GM03348 (cell line): ENCODE results near the gene GAPDH.

Experiments
- DNase-seq: peaks from one replicate; pipeline ENCODE4 v3.0.0; 2012; ENCODE audit warnings: low spot score

The GAPDH gene

GRCh38 chr12:6529291-6529737 lies 5.0 kb upstream of the GAPDH start:
- DNase-seq: no peak

- DNase-seq: no peak
These were observed 3.6 kb upstream of the GAPDH start for GRCh38 chr12:6530576-6531260.

GRCh38 chr12:6532051-6532926 lies 2.0 kb upstream of the GAPDH start:
- peak; percentile 91 for DNase-seq

- peak; percentile 80 for DNase-seq
These were observed 1.2 kb upstream of the GAPDH start for GRCh38 chr12:6532927-6533652.

- no peak for DNase-seq
These were observed 729 bp upstream of the GAPDH start for GRCh38 chr12:6533653-6533922.

- DNase-seq: no peak
These were observed 303 bp downstream of the GAPDH start for GRCh38 chr12:6534695-6534944.

GRCh38 chr12:6534945-6535696 lies 804 bp downstream of the GAPDH start:
- peak; percentile 81 for DNase-seq

- DNase-seq: no peak
These were observed 1.3 kb downstream of the GAPDH start for GRCh38 chr12:6535697-6535946.

GRCh38 chr12:6535960-6536847 lies 1.9 kb downstream of the GAPDH start:
- DNase-seq: no peak

GRCh38 chr12:6536894-6537579 lies 2.7 kb downstream of the GAPDH start:
- DNase-seq: no peak

- DNase-seq: peak; percentile 54
These were observed 3.5 kb downstream of the GAPDH start for GRCh38 chr12:6537580-6538419.

- DNase-seq: peak; percentile 18
These were observed 4.3 kb downstream of the GAPDH start for GRCh38 chr12:6538420-6539313.

GRCh38 chr12:6539314-6539682 lies 5.0 kb downstream of the GAPDH start:
- no peak for DNase-seq

- DNase-seq: no peak
These were observed 5.4 kb downstream of the GAPDH start for GRCh38 chr12:6539707-6540134.

- DNase-seq: peak; percentile 94
These were observed 6.0 kb downstream of the GAPDH start for GRCh38 chr12:6540181-6540877.

- DNase-seq: no peak
These were observed 7.3 kb downstream of the GAPDH start for GRCh38 chr12:6541371-6542165.

- DNase-seq: no peak
These were observed 8.1 kb downstream of the GAPDH start for GRCh38 chr12:6542209-6543009.
